ENCODE results near the gene PLEKHA1. TPM values are rescaled to one million over a fixed set of nuclear protein-coding genes. Genes with fewer than 3 reads are reported as not detected.

PLEKHA1 gene
- total and polyA plus RNA-seq, 2 donors from 2014 or later: 19.5 to 168 TPM

- no peak overlapping the region for H3K9ac ChIP-seq (ENCODE audit: low read length in 3 of 3)
- DNase-seq: no peak
- H3K4me3 ChIP-seq (ENCODE audit: low read length in 3 of 3): no peak overlapping the region
- no peak overlapping the region for H3K27ac ChIP-seq (ENCODE audit: low read depth in 2 of 2, low read length in 2 of 2)
- intact Hi-C loops (cut with DNase I): loop anchor here (10.0 kb wide), 1 partner anchor 154 kb away; no protein-coding TSS in a partner anchor
- no peak for FAIRE-seq
- no peaks in the 10 kb centered on the region for H3K4me1 ChIP-seq (ENCODE audit: control insufficient read depth in 2 of 3, insufficient read depth in 2 of 3, low read depth in 1 of 3, low read length in 3 of 3)
- no peaks in the 10 kb centered on the region for H3K27me3 ChIP-seq (ENCODE audit: control insufficient read depth, insufficient read depth, low read length)
- TF ChIP-seq CTCF (IDR thresholded peaks at IDR 0.05; ENCODE audit: borderline replicate concordance, extremely low read depth, insufficient read depth): no peak
- no peaks in the 10 kb centered on the region for H3K9me3 ChIP-seq (ENCODE audit: control insufficient read depth in 2 of 3, insufficient read depth in 1 of 3, low read length in 3 of 3)
- H3K36me3 ChIP-seq (ENCODE audit: control insufficient read depth in 2 of 3, insufficient read depth in 3 of 3, low read length in 3 of 3): no peaks in the 10 kb centered on the region
These were observed 74.6 kb downstream of the PLEKHA1 start for GRCh38 chr10:122449153-122449552.

- FAIRE-seq (no peak), DNase-seq (no peak)
- H3K27me3 ChIP-seq (ENCODE audit: control insufficient read depth, insufficient read depth, low read length): no peaks in the 10 kb centered on the region
- intact Hi-C loops (cut with DNase I): no loop called here
- H3K4me1 ChIP-seq (ENCODE audit: control insufficient read depth in 2 of 3, insufficient read depth in 2 of 3, low read depth in 1 of 3, low read length in 3 of 3): no peaks in the 10 kb centered on the region
- no peak overlapping the region for H3K9ac ChIP-seq (ENCODE audit: low read length in 3 of 3)
- H3K4me3 ChIP-seq (ENCODE audit: low read length in 3 of 3): no peak overlapping the region
- no peak overlapping the region for H3K27ac ChIP-seq (ENCODE audit: low read depth in 2 of 2, low read length in 2 of 2)
- no peaks in the 10 kb centered on the region for H3K36me3 ChIP-seq (ENCODE audit: control insufficient read depth in 2 of 3, insufficient read depth in 3 of 3, low read length in 3 of 3)
- TF ChIP-seq CTCF (IDR thresholded peaks at IDR 0.05; ENCODE audit: borderline replicate concordance, extremely low read depth, insufficient read depth): no peak
- H3K9me3 ChIP-seq (ENCODE audit: control insufficient read depth in 2 of 3, insufficient read depth in 1 of 3, low read length in 3 of 3): no peaks in the 10 kb centered on the region
These were observed 76.0 kb downstream of the PLEKHA1 start for GRCh38 chr10:122450353-122450990.

DNA sequence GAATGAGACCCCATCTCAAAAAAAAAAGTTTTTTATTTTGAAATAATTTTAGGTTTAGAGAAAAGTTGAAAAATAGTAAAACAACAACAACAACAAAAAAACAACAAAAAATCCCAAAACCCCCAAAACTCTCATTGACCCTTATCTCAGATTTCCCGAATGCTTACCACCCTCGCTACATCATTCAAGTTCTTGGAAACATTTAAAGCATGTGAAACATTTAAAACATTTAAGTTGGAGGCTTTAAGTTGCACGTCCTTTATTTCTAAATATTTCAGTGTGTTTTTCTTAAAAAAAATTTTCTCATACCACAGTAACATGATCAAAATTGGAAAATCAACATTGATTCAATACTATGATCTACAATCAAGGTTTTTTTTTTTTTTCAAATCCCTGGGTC, 79.6 kb downstream of the PLEKHA1 start:
- TF ChIP-seq CTCF (IDR thresholded peaks at IDR 0.05; ENCODE audit: borderline replicate concordance, extremely low read depth, insufficient read depth): no peak
- no peak overlapping the region for H3K27ac ChIP-seq (ENCODE audit: low read depth in 2 of 2, low read length in 2 of 2)
- H3K4me3 ChIP-seq (ENCODE audit: low read length in 3 of 3): no peak overlapping the region
- intact Hi-C loops (cut with DNase I): no loop called here
- no peaks in the 10 kb centered on the region for H3K36me3 ChIP-seq (ENCODE audit: control insufficient read depth in 2 of 3, insufficient read depth in 3 of 3, low read length in 3 of 3)
- H3K9me3 ChIP-seq (ENCODE audit: control insufficient read depth in 2 of 3, insufficient read depth in 1 of 3, low read length in 3 of 3): no peaks in the 10 kb centered on the region
- no peaks in the 10 kb centered on the region for H3K4me1 ChIP-seq (ENCODE audit: control insufficient read depth in 2 of 3, insufficient read depth in 2 of 3, low read depth in 1 of 3, low read length in 3 of 3)
- DNase-seq: no peak
- peaks cover under 1% of the 10 kb centered on the region for H3K27me3 ChIP-seq (ENCODE audit: control insufficient read depth, insufficient read depth, low read length)
- FAIRE-seq: no peak
- no peak overlapping the region for H3K9ac ChIP-seq (ENCODE audit: low read length in 3 of 3)
